22Rv1 (cell line): Measurements from ENCODE around the gene SLC4A7.

Experiments used
- ZFX ChIP-seq: fragments of 450-650 bp; IDR thresholded peaks from 2 replicates; pipeline ENCODE4 v1.6.1; 2017; ENCODE audit warnings: antibody characterized with exemption, borderline replicate concordance
- TF ChIP-seq, protein P1 (sequence below): fragments of 450-650 bp; IDR thresholded peaks from 2 replicates; pipeline ENCODE4 v1.5.1; 2017; ENCODE audit warnings: mild to moderate bottlenecking

DNA sequence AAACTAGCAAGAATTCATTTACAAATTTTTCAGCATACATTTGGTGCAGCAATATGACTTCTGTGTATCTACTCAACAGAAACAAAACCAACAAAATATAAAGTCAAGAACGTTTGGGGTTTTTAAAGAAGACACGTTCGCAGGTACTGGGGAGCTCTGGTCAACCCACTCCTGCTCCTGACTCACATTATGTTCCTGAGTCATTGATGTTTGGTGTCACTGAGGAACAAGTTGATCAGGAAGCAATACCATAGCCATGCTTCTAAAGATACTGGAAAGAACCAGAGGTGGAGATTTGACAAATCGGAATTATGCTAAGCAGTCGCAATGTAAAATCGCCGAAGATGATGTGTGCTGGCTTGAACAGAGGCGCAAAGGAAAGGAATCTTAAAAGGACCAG lies 22.0 kb downstream of the SLC4A7 start:
- TF ChIP-seq, protein P1, sequence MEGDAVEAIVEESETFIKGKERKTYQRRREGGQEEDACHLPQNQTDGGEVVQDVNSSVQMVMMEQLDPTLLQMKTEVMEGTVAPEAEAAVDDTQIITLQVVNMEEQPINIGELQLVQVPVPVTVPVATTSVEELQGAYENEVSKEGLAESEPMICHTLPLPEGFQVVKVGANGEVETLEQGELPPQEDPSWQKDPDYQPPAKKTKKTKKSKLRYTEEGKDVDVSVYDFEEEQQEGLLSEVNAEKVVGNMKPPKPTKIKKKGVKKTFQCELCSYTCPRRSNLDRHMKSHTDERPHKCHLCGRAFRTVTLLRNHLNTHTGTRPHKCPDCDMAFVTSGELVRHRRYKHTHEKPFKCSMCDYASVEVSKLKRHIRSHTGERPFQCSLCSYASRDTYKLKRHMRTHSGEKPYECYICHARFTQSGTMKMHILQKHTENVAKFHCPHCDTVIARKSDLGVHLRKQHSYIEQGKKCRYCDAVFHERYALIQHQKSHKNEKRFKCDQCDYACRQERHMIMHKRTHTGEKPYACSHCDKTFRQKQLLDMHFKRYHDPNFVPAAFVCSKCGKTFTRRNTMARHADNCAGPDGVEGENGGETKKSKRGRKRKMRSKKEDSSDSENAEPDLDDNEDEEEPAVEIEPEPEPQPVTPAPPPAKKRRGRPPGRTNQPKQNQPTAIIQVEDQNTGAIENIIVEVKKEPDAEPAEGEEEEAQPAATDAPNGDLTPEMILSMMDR = no peak
- no peak for TF ChIP-seq ZFX
